HG03460 (cell line): ENCODE data around the gene TRIM60.
"Not testable (repeated sequence)": the region's sequence is repeated elsewhere in the genome, so short reads cannot be mapped to it uniquely, and the experiment has no call there.

ENCODE experiments used
- ATAC-seq: cut with Tn5 transposase; IDR thresholded peaks from one replicate; pipeline ENCODE4 v1.9.1; 2021; ENCODE audit not compliant: unreplicated experiment

Gene TRIM60

GRCh38 chr4:165031436-165032211 is at the start of gene TRIM60:
Gene TRIM60, plus strand, starts transcription at chr4:165031999. Its CDS starts 8,074 bp downstream, at chr4:165040073.
- no peak for ATAC-seq

GRCh38 chr4:164989471-164989870 is 42.3 kb upstream of the TRIM60 start:
- no peak for ATAC-seq

GRCh38 chr4:164990786-164991185 is 41.0 kb upstream of the TRIM60 start:
- not testable (repeated sequence) for ATAC-seq

GRCh38 chr4:164996123-164996522 is 35.7 kb upstream of the TRIM60 start:
- ATAC-seq = not testable (repeated sequence)

GRCh38 chr4:164997324-164997723 is 34.5 kb upstream of the TRIM60 start:
- no peak for ATAC-seq

- ATAC-seq = no peak
Measured at GRCh38 chr4:164997941-164998340, 33.9 kb upstream of the TRIM60 start.

- ATAC-seq = not testable (repeated sequence)
Measured at GRCh38 chr4:164998526-164999080, 33.2 kb upstream of the TRIM60 start.

- ATAC-seq = not testable (repeated sequence)
Measured at GRCh38 chr4:165001957-165002356, 29.8 kb upstream of the TRIM60 start.

- no peak for ATAC-seq
Measured at GRCh38 chr4:165005352-165005925, 26.4 kb upstream of the TRIM60 start.

- no peak for ATAC-seq
Measured at GRCh38 chr4:165006456-165006855, 25.3 kb upstream of the TRIM60 start.

GRCh38 chr4:165006886-165007285 is 24.9 kb upstream of the TRIM60 start:
- ATAC-seq = no peak

GRCh38 chr4:165009493-165010227 is 22.1 kb upstream of the TRIM60 start:
- peak; percentile 56 for ATAC-seq

- no peak for ATAC-seq
Measured at GRCh38 chr4:165010487-165010886, 21.3 kb upstream of the TRIM60 start.

- no peak for ATAC-seq
Measured at GRCh38 chr4:165010991-165011390, 20.8 kb upstream of the TRIM60 start.

GRCh38 chr4:165011403-165011802 is 20.4 kb upstream of the TRIM60 start:
- ATAC-seq = no peak

- no peak for ATAC-seq
Measured at GRCh38 chr4:165013691-165014090, 18.1 kb upstream of the TRIM60 start.

- ATAC-seq = no peak
Measured at GRCh38 chr4:165016971-165017370, 14.8 kb upstream of the TRIM60 start.

GRCh38 chr4:165019995-165020394 is 11.8 kb upstream of the TRIM60 start:
- ATAC-seq = not testable (repeated sequence)

GRCh38 chr4:165025782-165026181 is 6.0 kb upstream of the TRIM60 start:
- ATAC-seq = not testable (repeated sequence)

GRCh38 chr4:165027762-165028402 is 3.9 kb upstream of the TRIM60 start:
- ATAC-seq = no peak

GRCh38 chr4:165048170-165048569 is 16.4 kb downstream of the TRIM60 start:
- ATAC-seq = no peak
